Activated naive CD4-positive, alpha-beta T cell treated with anti-CD3 and anti-CD28 coated beads, Interleukin-2, amount 10 ng/mL, durations not matched to agents 7 days and 5 days (primary cell): ENCODE results near the gene CRHR1.

ENCODE experiments used
- CTCF ChIA-PET: fragments of 350-600 bp; sonication (Branson Sonifier 250); formaldehyde crosslinking; loops from one replicate; lab custom pipeline; 2021; ENCODE audit warnings: antibody characterized with exemption; lab: Charles Lee
- DNase-seq: peaks from one replicate; pipeline ENCODE4 v3.0.0-alpha.2; 2020
- H3K27ac Mint-ChIP-seq: one replicate; pipeline ENCODE4 v1.8.0; 2021; ENCODE audit warnings: mild to moderate bottlenecking, moderate library complexity, mixed read lengths
- H3K27me3 Mint-ChIP-seq: one replicate; pipeline ENCODE4 v1.8.0; 2021; ENCODE audit warnings: mild to moderate bottlenecking, mixed read lengths
- H3K36me3 Mint-ChIP-seq: one replicate; pipeline ENCODE4 v1.8.0; 2021; ENCODE audit warnings: mixed read lengths
- H3K4me1 Mint-ChIP-seq: one replicate; pipeline ENCODE4 v1.8.0; 2021; ENCODE audit warnings: mixed read lengths
- H3K4me3 Mint-ChIP-seq: one replicate; pipeline ENCODE4 v1.8.0; 2021; ENCODE audit warnings: mild to moderate bottlenecking, moderate library complexity, mixed read lengths
- H3K9me3 Mint-ChIP-seq: one replicate; pipeline ENCODE4 v1.8.0; 2021; ENCODE audit warnings: mixed read lengths

Gene CRHR1

GRCh38 chr17:45775148-45775547 lies 9.0 kb upstream of the CRHR1 start:
- Mint-ChIP-seq H3K27me3 (peaks cover 85% of the 10 kb centered on the region), H3K4me1 (no peaks in the 10 kb centered on the region), H3K27ac (no peak overlapping the region), H3K9me3 (peaks cover 2% of the 10 kb centered on the region), H3K4me3 (no peak overlapping the region), H3K36me3 (no peaks in the 10 kb centered on the region)
- CTCF ChIA-PET, result no interaction called here
- DNase-seq, result no peak

GRCh38 chr17:45775576-45776011 lies 8.5 kb upstream of the CRHR1 start:
- Mint-ChIP-seq H3K27ac (no peak overlapping the region), H3K27me3 (peaks cover 87% of the 10 kb centered on the region), H3K9me3 (peaks cover 2% of the 10 kb centered on the region), H3K36me3 (no peaks in the 10 kb centered on the region), H3K4me1 (no peaks in the 10 kb centered on the region), H3K4me3 (no peak overlapping the region)
- DNase-seq, result no peak
- CTCF ChIA-PET, result no interaction called here

- Mint-ChIP-seq H3K9me3 (peaks cover 2% of the 10 kb centered on the region), H3K36me3 (no peaks in the 10 kb centered on the region), H3K27me3 (peaks cover 87% of the 10 kb centered on the region), H3K27ac (no peak overlapping the region), H3K4me1 (no peaks in the 10 kb centered on the region), H3K4me3 (no peak overlapping the region)
- no peak for DNase-seq
- CTCF ChIA-PET, result no interaction called here
These were observed 7.2 kb upstream of the CRHR1 start for GRCh38 chr17:45776896-45777295.

GRCh38 chr17:45777388-45777787 lies 6.7 kb upstream of the CRHR1 start:
- Mint-ChIP-seq H3K4me3 (no peak overlapping the region), H3K27ac (no peak overlapping the region), H3K27me3 (peaks cover 87% of the 10 kb centered on the region), H3K9me3 (peaks cover 2% of the 10 kb centered on the region), H3K4me1 (no peaks in the 10 kb centered on the region), H3K36me3 (no peaks in the 10 kb centered on the region)
- CTCF ChIA-PET, result no interaction called here
- DNase-seq, result no peak

- peaks cover 88% of the 10 kb centered on the region for H3K27me3 Mint-ChIP-seq
- no peaks in the 10 kb centered on the region for H3K36me3 Mint-ChIP-seq
- DNase-seq, result no peak
- H3K4me3 Mint-ChIP-seq, result no peak overlapping the region
- CTCF ChIA-PET, result no interaction called here
- H3K4me1 Mint-ChIP-seq, result peaks cover 8% of the 10 kb centered on the region
- H3K27ac Mint-ChIP-seq, result no peak overlapping the region
- no peaks in the 10 kb centered on the region for H3K9me3 Mint-ChIP-seq
These were observed 3.2 kb upstream of the CRHR1 start for GRCh38 chr17:45780921-45781320.

GRCh38 chr17:45782889-45783592 lies 1.1 kb upstream of the CRHR1 start:
- Mint-ChIP-seq H3K4me1 (peaks cover 8% of the 10 kb centered on the region), H3K4me3 (peak overlapping the region; percentile 51), H3K9me3 (no peaks in the 10 kb centered on the region), H3K27ac (no peak overlapping the region), H3K36me3 (no peaks in the 10 kb centered on the region), H3K27me3 (peaks cover 93% of the 10 kb centered on the region)
- DNase-seq, result peak; percentile 37
- CTCF ChIA-PET, result interaction anchor here (1.3 kb wide), 1 partner anchor 9 kb away, joined by 8 read pairs; no protein-coding TSS in a partner anchor

GRCh38 chr17:45783593-45784292 lies 377 bp upstream of the CRHR1 start:
- peak; percentile 31 for DNase-seq
- Mint-ChIP-seq H3K4me3 (peak overlapping the region; percentile 51), H3K27me3 (peaks cover 94% of the 10 kb centered on the region), H3K27ac (no peak overlapping the region), H3K4me1 (peaks cover 8% of the 10 kb centered on the region), H3K9me3 (no peaks in the 10 kb centered on the region), H3K36me3 (no peaks in the 10 kb centered on the region)
- CTCF ChIA-PET, result no interaction called here

GRCh38 chr17:45784741-45785479 lies 790 bp downstream of the CRHR1 start:
- peak; percentile 63 for DNase-seq
- peak overlapping the region; percentile 61 for H3K4me3 Mint-ChIP-seq
- H3K36me3 Mint-ChIP-seq, result no peaks in the 10 kb centered on the region
- H3K27ac Mint-ChIP-seq, result no peak overlapping the region
- H3K9me3 Mint-ChIP-seq, result no peaks in the 10 kb centered on the region
- H3K4me1 Mint-ChIP-seq, result peaks cover 8% of the 10 kb centered on the region
- CTCF ChIA-PET, result no interaction called here
- H3K27me3 Mint-ChIP-seq, result peaks cover 98% of the 10 kb centered on the region

- DNase-seq, result no peak
- CTCF ChIA-PET, result no interaction called here
- Mint-ChIP-seq H3K27me3 (peaks cover 98% of the 10 kb centered on the region), H3K36me3 (no peaks in the 10 kb centered on the region), H3K4me1 (peaks cover 8% of the 10 kb centered on the region), H3K9me3 (no peaks in the 10 kb centered on the region), H3K27ac (no peak overlapping the region), H3K4me3 (no peak overlapping the region)
These were observed 1.5 kb downstream of the CRHR1 start for GRCh38 chr17:45785480-45786193.

GRCh38 chr17:45786349-45786748 lies 2.2 kb downstream of the CRHR1 start:
- peaks cover 8% of the 10 kb centered on the region for H3K4me1 Mint-ChIP-seq
- no peak overlapping the region for H3K27ac Mint-ChIP-seq
- H3K27me3 Mint-ChIP-seq, result peaks cover 98% of the 10 kb centered on the region
- no peaks in the 10 kb centered on the region for H3K9me3 Mint-ChIP-seq
- DNase-seq, result no peak
- no peak overlapping the region for H3K4me3 Mint-ChIP-seq
- no peaks in the 10 kb centered on the region for H3K36me3 Mint-ChIP-seq
- CTCF ChIA-PET, result no interaction called here

- Mint-ChIP-seq H3K27ac (no peak overlapping the region), H3K36me3 (no peaks in the 10 kb centered on the region), H3K4me1 (peaks cover 8% of the 10 kb centered on the region)
These were observed 2.9 kb downstream of the CRHR1 start for GRCh38 chr17:45787044-45787443.

GRCh38 chr17:45787656-45788055 lies 3.5 kb downstream of the CRHR1 start:
- Mint-ChIP-seq H3K9me3 (no peaks in the 10 kb centered on the region), H3K27me3 (peaks cover 98% of the 10 kb centered on the region), H3K4me3 (no peak overlapping the region), H3K4me1 (peaks cover 8% of the 10 kb centered on the region), H3K36me3 (no peaks in the 10 kb centered on the region), H3K27ac (no peak overlapping the region)
- DNase-seq, result no peak
- CTCF ChIA-PET, result interaction anchor here (0.6 kb wide), 1 partner anchor 147 kb away, joined by 3 read pairs; no protein-coding TSS in a partner anchor

More at GRCh38 chr17:45787044-45787443, 2.9 kb downstream of the CRHR1 start:
- no peak for DNase-seq
- Mint-ChIP-seq H3K27me3 (peaks cover 98% of the 10 kb centered on the region), H3K9me3 (no peaks in the 10 kb centered on the region), H3K4me3 (no peak overlapping the region)
- CTCF ChIA-PET, result no interaction called here

- H3K9me3 Mint-ChIP-seq, result no peaks in the 10 kb centered on the region
These were observed 3.9 kb downstream of the CRHR1 start for GRCh38 chr17:45788057-45788456.

GRCh38 chr17:45789874-45790273 lies 5.8 kb downstream of the CRHR1 start:
- Mint-ChIP-seq H3K36me3 (no peaks in the 10 kb centered on the region), H3K9me3 (no peaks in the 10 kb centered on the region), H3K4me3 (no peak overlapping the region), H3K27ac (no peak overlapping the region), H3K4me1 (peaks cover 1% of the 10 kb centered on the region), H3K27me3 (peaks cover 86% of the 10 kb centered on the region)
- DNase-seq, result no peak
- CTCF ChIA-PET, result interaction anchor here (0.6 to 1.8 kb wide), 2 partner anchors 150 to 1445 kb away, joined by 4 read pairs; partner anchors contain the start of gene GRN

More at GRCh38 chr17:45788057-45788456, 3.9 kb downstream of the CRHR1 start:
- H3K4me1 Mint-ChIP-seq, result peaks cover 8% of the 10 kb centered on the region
- H3K27me3 Mint-ChIP-seq, result peaks cover 97% of the 10 kb centered on the region
- no peak overlapping the region for H3K27ac Mint-ChIP-seq
- H3K4me3 Mint-ChIP-seq, result no peak overlapping the region
- H3K36me3 Mint-ChIP-seq, result no peaks in the 10 kb centered on the region
- DNase-seq, result no peak
- CTCF ChIA-PET, result interaction anchor here (0.6 kb wide), 1 partner anchor 148 kb away, joined by 3 read pairs; no protein-coding TSS in a partner anchor
